ENCODE results near the gene ILRUN. TPM values are rescaled to one million over a fixed set of nuclear protein-coding genes. Genes with fewer than 3 reads are reported as not detected.
"Not testable (repeated sequence)": the region's sequence is repeated elsewhere in the genome, so short reads cannot be mapped to it uniquely, and the experiment has no call there.

Gene ILRUN
- total and polyA plus RNA-seq, 10 donors: 14.6 to 75.5 (median 58.2) TPM

GRCh38 chr6:34726055-34726454, 29.5 kb upstream of the ILRUN start:
- no peak for TF ChIP-seq POLR2AphosphoS5 (IDR thresholded peaks at IDR 0.05)
- no peak for TF ChIP-seq CTCF (IDR thresholded peaks at IDR 0.05 in 8 of 11, conservative IDR thresholded peaks at IDR 0.05 in 3 of 11)
- no peak for TF ChIP-seq POLR2A (IDR thresholded peaks at IDR 0.05)
- Histone ChIP-seq H3K27ac (no peak overlapping the region), H3K4me3 (no peak overlapping the region), H3K36me3 (no peaks in the 10 kb centered on the region), H3K27me3 (replicated peaks in 1 of 7) (no peaks in the 10 kb centered on the region), H3K9me3 (peaks cover 0 to 8% (median 5%) of the 10 kb centered on the region in 8 donors), H3K4me1 (no peaks in the 10 kb centered on the region)
- WGBS, 5 donors: 88 to 97% (median 92%) methylated on average over 1 of the region's 1 CpG
- no peak for DNase-seq
- intact Hi-C loops (cut with DNase I; ENCODE audit: low total_unique reads): no loop called here

- DNase-seq: no peak
- intact Hi-C loops (cut with DNase I; ENCODE audit: low total_unique reads): no loop called here
- Histone ChIP-seq H3K4me3 (no peak overlapping the region), H3K27ac (no peak overlapping the region), H3K9me3 (peaks cover 0 to 8% (median 5%) of the 10 kb centered on the region in 8 donors), H3K4me1 (peaks cover 0 to 3% (median 0%) of the 10 kb centered on the region in 6 donors), H3K27me3 (replicated peaks in 1 of 7) (no peaks in the 10 kb centered on the region), H3K36me3 (no peaks in the 10 kb centered on the region)
- TF ChIP-seq POLR2AphosphoS5 (IDR thresholded peaks at IDR 0.05) (no peak), CTCF (IDR thresholded peaks at IDR 0.05 in 8 of 11, conservative IDR thresholded peaks at IDR 0.05 in 3 of 11) (no peak), POLR2A (IDR thresholded peaks at IDR 0.05) (no peak)
- 56 to 63% (median 59%) methylated on average over 2 of the region's 2 CpGs for WGBS, 5 donors
Measured at GRCh38 chr6:34723203-34723602, 26.6 kb upstream of the ILRUN start.

- Histone ChIP-seq H3K4me1 (peaks cover 0 to 3% (median 0%) of the 10 kb centered on the region in 6 donors), H3K4me3 (no peak overlapping the region), H3K27ac (no peak overlapping the region), H3K9me3 (peaks cover 0 to 8% (median 5%) of the 10 kb centered on the region in 8 donors), H3K27me3 (replicated peaks in 1 of 7) (no peaks in the 10 kb centered on the region), H3K36me3 (no peaks in the 10 kb centered on the region)
- DNase-seq: no peak
- TF ChIP-seq POLR2A (IDR thresholded peaks at IDR 0.05): no peak
- no peak for TF ChIP-seq POLR2AphosphoS5 (IDR thresholded peaks at IDR 0.05)
- TF ChIP-seq CTCF (IDR thresholded peaks at IDR 0.05 in 8 of 11, conservative IDR thresholded peaks at IDR 0.05 in 3 of 11): no peak
- intact Hi-C loops (cut with DNase I; ENCODE audit: low total_unique reads): no loop called here
- WGBS, 5 donors: 76 to 84% (median 80%) methylated on average over 8 of the region's 8 CpGs
Measured at GRCh38 chr6:34722451-34722850, 25.9 kb upstream of the ILRUN start.

GRCh38 chr6:34720160-34720559, 23.6 kb upstream of the ILRUN start:
- intact Hi-C loops (cut with DNase I; ENCODE audit: low total_unique reads); H3K4me1 ChIP-seq; DNase-seq; H3K4me3 ChIP-seq; H3K9me3 ChIP-seq; H3K27ac ChIP-seq; H3K36me3 ChIP-seq; H3K27me3 ChIP-seq (replicated peaks in 1 of 7): not testable (repeated sequence)
- WGBS, 5 donors: 60 to 74% (median 63%) methylated on average over 6 of the region's 6 CpGs

GRCh38 chr6:34719646-34720045, 23.1 kb upstream of the ILRUN start:
- WGBS, 5 donors: 58 to 67% (median 62%) methylated on average over 2 to 8 of the region's 9 CpGs
- H3K36me3 ChIP-seq; H3K4me1 ChIP-seq; intact Hi-C loops (cut with DNase I; ENCODE audit: low total_unique reads); H3K4me3 ChIP-seq; DNase-seq; H3K27me3 ChIP-seq (replicated peaks in 1 of 7); H3K9me3 ChIP-seq; H3K27ac ChIP-seq: not testable (repeated sequence)

All from spleen (tissue), 11 donors.